NCI-H1092 (cell line): ENCODE measurements around the gene PRUNE1.

Source experiments
- DNase-seq: peaks from one replicate; lab custom pipeline; 2025; lab: John Stamatoyannopoulos, UW

PRUNE1 gene

DNA sequence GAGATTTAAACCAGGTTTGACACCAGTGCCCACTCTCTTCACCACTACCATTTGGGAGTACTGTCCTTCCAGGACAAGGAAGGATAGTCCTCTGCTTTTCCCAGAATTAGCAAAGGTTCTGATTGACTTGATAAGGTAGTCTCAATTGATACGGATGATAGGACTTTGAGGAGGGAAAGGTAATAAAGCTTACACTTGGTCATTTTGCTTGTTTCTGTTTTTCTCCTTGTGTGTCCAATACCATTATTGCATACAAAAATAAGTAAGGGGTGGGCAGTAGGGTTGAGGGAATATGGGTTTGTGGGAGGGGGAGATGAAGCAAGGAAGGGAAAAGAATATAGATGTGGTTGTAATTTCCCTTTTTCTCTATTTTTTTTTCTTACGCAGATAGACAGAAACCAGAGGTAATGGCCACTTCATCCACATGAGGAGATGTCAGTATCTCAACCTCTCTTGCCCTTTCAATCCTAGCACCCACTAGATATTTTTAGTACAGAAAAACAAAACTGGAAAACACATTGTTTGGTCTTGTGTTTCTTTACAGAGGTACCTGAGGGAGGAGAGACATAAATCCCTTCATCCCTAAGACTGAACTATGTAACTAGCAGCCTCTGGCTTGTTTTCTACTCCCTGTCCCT, 41.9 kb downstream of the PRUNE1 start:
- no peak for DNase-seq

DNA sequence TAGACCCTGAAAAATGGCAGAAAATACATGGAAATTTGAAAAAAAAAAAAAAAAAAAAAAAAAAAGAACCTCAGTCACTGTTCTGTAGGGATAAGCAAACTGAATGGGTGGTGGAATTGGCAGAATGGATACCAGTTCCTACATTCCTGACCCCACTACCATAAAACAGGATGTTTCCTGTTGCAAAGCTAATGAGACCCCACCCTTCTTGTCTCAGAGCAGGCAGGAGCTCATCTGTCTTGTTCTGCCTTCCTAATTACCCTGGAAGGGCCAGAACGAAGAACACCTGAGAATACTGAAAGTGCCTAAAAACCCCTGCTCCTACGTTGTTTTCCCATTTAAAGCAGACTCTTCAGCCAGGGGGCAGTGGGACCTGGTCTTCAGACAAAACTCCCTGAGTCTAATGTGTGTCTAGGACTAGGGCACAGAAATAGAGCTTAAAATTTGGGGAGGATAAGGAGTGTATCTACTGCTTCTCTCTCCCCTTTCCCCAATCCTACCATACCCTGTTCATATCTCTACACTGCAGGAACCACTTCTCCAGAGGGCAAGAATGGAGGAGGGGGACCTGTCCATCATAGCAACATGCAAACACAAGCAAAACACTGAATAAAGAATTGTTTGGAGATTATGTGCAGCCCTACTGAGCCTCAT, 43.2 kb downstream of the PRUNE1 start:
- DNase-seq, result no peak

DNA sequence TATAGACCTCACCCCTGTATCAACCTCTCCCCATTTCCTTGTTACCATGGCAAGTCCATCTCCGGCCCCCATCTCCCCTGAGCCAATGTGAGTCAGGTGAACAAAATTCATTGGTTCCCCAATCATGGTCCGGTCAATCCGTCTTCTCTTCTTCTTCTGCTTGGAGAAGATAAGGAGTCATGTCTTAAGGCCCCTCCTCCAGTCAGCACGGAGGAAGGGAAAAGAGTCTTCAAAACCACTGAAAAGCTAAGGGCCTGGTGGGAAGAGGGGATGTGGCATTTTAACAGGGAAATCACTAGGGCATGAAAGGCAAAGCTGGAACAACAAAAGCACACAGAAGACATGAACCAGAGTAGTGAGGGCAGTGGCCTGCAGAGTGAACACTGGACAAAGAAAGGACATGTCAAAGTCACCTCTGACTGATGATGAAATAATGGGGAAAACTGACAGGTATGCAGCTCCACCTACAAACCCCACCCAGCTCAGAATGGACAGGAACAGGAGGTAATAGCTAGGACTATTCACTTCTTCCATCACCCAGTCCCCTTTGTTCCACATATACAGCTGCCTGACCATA, 46.8 kb downstream of the PRUNE1 start:
- DNase-seq, result no peak

DNA sequence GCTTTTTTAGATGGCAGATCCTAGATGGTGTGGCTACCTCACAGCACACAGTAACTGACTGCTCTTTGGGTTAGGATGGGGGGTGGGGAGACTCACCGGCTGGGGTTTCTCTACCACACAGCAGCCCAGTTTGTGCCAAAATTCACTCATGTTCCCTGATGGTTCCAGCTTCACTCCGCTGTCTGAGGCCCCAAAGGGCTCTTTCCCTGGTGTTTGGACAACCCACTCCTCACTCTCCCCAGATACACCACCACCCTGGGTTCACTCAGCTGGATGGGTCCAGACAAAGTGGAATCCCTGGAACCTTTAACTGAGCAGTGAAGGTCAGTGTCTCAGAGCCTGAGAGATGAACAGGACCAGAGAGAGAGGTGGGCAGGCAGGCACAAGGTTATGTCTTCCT, 47.3 kb downstream of the PRUNE1 start:
- DNase-seq, result no peak

- no peak for DNase-seq
Observed at GRCh38 chr1:151056149-151056548, 47.9 kb downstream of the PRUNE1 start.

- peak; percentile 69 for DNase-seq
Observed at GRCh38 chr1:151058692-151059091, 50.4 kb downstream of the PRUNE1 start.

- DNase-seq, result peak; percentile 85
Observed at GRCh38 chr1:151059109-151060006, 51.1 kb downstream of the PRUNE1 start, which contains the start of gene CDC42SE1. Gene CDC42SE1 (minus strand): TSS chr1:151059622. CDS start chr1:151055730, 3,892 bp downstream.

- peak; percentile 79 for DNase-seq
Observed at GRCh38 chr1:151060007-151060656, 51.9 kb downstream of the PRUNE1 start, which contains the start of gene MLLT11. Gene MLLT11 (plus strand): TSS chr1:151060397. CDS start chr1:151067225, 6,828 bp downstream.

GRCh38 chr1:151060657-151061421, 52.6 kb downstream of the PRUNE1 start:
- peak; percentile 12 for DNase-seq

GRCh38 chr1:151061704-151062103, 53.5 kb downstream of the PRUNE1 start:
- no peak for DNase-seq

DNA sequence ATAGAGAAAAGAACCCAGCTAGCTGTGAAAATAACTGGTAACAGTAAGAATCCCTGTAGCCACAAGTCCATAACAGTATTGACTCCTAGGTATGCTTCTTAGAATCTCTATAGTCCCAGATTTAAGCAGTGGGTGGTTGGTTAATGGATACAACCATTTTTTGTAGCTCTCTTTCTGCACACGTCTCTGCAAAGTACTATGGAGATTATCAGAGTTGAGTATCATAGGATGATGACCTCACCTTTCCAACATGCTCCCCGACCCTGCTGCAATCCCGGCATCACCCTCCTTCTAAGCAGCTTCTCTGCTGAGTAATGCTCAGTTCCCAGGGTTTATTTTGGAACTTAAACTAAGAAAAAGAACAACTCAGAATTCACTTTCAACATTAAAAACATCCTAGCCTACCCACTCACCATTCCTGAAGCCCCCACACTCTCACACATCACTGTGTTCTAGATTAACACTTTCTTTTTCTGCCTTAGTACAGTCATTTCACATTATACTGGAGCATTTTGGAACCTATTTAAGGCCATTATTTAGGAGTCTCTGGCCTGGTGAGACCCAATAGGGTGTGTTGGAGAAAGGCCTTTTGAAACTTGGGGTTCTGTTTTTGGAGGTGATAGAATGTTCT, 54.6 kb downstream of the PRUNE1 start:
- no peak for DNase-seq

GRCh38 chr1:151065089-151065645, 56.9 kb downstream of the PRUNE1 start:
- DNase-seq, result no peak

DNA sequence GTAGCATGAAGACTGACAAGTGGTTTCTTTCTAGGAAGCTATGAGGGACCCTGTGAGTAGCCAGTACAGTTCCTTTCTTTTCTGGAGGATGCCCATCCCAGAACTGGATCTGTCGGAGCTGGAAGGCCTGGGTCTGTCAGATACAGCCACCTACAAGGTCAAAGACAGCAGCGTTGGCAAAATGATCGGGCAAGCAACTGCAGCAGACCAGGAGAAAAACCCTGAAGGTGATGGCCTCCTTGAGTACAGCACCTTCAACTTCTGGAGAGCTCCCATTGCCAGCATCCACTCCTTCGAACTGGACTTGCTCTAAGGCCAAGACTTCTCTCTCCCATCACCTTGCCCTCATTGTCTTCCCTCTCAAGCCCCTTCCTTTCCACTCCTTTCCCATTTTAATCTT, 58.9 kb downstream of the PRUNE1 start:
- DNase-seq, result no peak

GRCh38 chr1:151069103-151069486, 60.8 kb downstream of the PRUNE1 start:
- no peak for DNase-seq

GRCh38 chr1:151070474-151071276, 62.4 kb downstream of the PRUNE1 start, which contains the start of gene GABPB2:
Gene GABPB2 (plus strand): TSS chr1:151070761. CDS start chr1:151088190, 17,429 bp downstream.
- DNase-seq, result peak; percentile 92

- no peak for DNase-seq
Observed at GRCh38 chr1:151072224-151072623, 64.0 kb downstream of the PRUNE1 start.
